ENCODE results near the gene SHLD1. TPM values are rescaled to one million over a fixed set of nuclear protein-coding genes. Genes with fewer than 3 reads are reported as not detected.

The SHLD1 gene
- total and polyA plus RNA-seq, 2 donors (not counting 3 experiments of a cell fraction or from before 2014, with no cell fraction given): 4.7 to 6.3 TPM

DNA sequence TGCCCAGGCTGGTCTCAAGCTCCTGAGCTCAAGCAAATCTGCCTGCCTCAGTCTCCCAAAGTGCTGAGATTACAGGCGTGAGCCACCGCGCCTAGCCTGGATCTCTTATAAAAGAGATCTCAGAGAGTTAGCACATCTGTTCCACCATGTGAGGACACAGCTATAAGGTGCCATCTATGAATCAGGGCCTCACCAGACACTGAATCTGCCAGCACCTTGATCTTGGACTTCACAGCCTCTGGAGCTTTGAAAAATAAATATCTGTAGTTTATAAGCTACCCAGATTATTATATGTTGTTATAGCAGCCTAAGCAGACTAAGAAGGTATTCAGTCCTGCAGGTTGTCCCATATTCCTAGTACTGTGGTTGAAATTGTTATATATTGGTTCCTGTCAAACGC, 33.2 kb upstream of the SHLD1 start:
- H3K9me3 ChIP-seq (replicated peaks; ENCODE audit: control insufficient read depth, insufficient read depth, low read length): no peaks in the 10 kb centered on the region
- ChIA-PET CTCF (interaction anchor here (0.9 to 2.0 kb wide), 2 partner anchors 8 to 71 kb away, joined by 3 to 5 read pairs; no protein-coding TSS in a partner anchor), POLR2A (no interaction called here)
- peaks cover 17% of the 10 kb centered on the region for H3K4me1 ChIP-seq (ENCODE audit: control insufficient read depth, extremely low read depth, insufficient read depth, low read length)
- no peak overlapping the region for H3K27ac ChIP-seq (ENCODE audit: insufficient read depth, low read depth, low read length)
- H2AFZ ChIP-seq (ENCODE audit: low read depth, low read length): no peak overlapping the region
- no peaks in the 10 kb centered on the region for H3K9me1 ChIP-seq (replicated peaks; ENCODE audit: control insufficient read depth, extremely low read depth, insufficient read depth, low read length)
- no peak for FAIRE-seq
- no peak overlapping the region for H3K4me3 ChIP-seq (replicated peaks in 1 of 3; ENCODE audit: insufficient read depth in 1 of 3, low read depth in 1 of 3, low read length in 3 of 3)
- dilution Hi-C loops (cut with MboI; ENCODE audit: extremely low pct_ligation_motif_present, low sequenced_read_pairs) (no loop called here), intact Hi-C loops (cut with micrococcal nuclease) (no loop called here)
- H3K27me3 ChIP-seq (ENCODE audit: control insufficient read depth in 2 of 2, insufficient read depth in 2 of 2, low read length in 2 of 2): peaks cover 14 to 21% of the 10 kb centered on the region in 2 experiments
- no peak for DNase-seq (ENCODE audit: low read depth, low spot score)
- TF ChIP-seq EZH2 (IDR thresholded peaks at IDR 0.05; ENCODE audit: borderline replicate concordance, low read depth, low read length, severe bottlenecking) (no peak), FOS (IDR thresholded peaks at IDR 0.05; ENCODE audit: borderline replicate concordance, insufficient read depth, low read length) (no peak), JUN (IDR thresholded peaks at IDR 0.05; ENCODE audit: borderline replicate concordance, insufficient read depth, insufficient read length, low read depth) (no peak), GATA2 (IDR thresholded peaks at IDR 0.05; ENCODE audit: insufficient read depth, insufficient read length, low read depth, low read length) (no peak), CTCF (IDR thresholded peaks at IDR 0.05; ENCODE audit: extremely low read depth in 1 of 2, insufficient read depth in 1 of 2, low read depth in 1 of 2, low read length in 2 of 2) (no peak), POLR2A (IDR thresholded peaks at IDR 0.05; ENCODE audit: low read depth, low read length) (no peak)
- no peaks in the 10 kb centered on the region for H3K36me3 ChIP-seq (ENCODE audit: control insufficient read depth in 2 of 2, extremely low read depth in 1 of 2, insufficient read depth in 2 of 2, low read length in 2 of 2)
- H3K79me2 ChIP-seq (ENCODE audit: control insufficient read depth, insufficient read depth, low read length): no peaks in the 10 kb centered on the region
- no peak overlapping the region for H3K9ac ChIP-seq (replicated peaks; ENCODE audit: extremely low read depth, insufficient read depth, low read length)
- H3K4me2 ChIP-seq (ENCODE audit: insufficient read depth, low read length): no peak overlapping the region
- no peaks in the 10 kb centered on the region for H4K20me1 ChIP-seq (replicated peaks; ENCODE audit: control insufficient read depth, extremely low read depth, insufficient read depth, low read length)
- BruUV-seq (replicated peaks): no TSS peak
